Measurements from ENCODE around the gene PDXK. TPM values are rescaled to one million over a fixed set of nuclear protein-coding genes. Genes with fewer than 3 reads are reported as not detected.
A peak's percentile ranks its signal among the peaks of the same experiment; 100 is the strongest.
"Not testable (repeated sequence)": the region's sequence is repeated elsewhere in the genome, so short reads cannot be mapped to it uniquely, and the experiment has no call there.

The PDXK gene
- total RNA-seq, 3 donors from 2014 or later: 51.5 to 79.2 (median 65.6) TPM

DNA sequence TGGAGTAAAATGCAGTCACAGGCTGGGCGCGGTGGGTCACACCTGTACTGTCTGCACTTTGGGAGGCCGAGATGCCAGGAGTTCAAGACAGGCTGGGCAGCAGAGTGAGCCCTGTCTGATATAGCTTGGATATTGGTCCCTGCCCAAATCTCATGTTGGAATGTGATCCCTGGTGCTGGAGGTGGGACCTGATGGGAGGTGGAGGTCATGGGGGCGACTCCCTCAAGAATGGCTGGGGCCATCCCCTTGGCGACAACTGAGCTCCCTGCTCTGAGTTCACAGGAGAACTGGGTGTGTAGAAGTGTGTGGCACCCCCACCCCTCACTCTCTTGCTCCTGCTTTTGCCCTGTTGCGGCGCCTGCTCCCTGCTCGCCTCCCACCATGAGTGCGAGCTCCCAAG, 11.5 kb upstream of the PDXK start:
- H3K9me3 ChIP-seq: no peaks in the 10 kb centered on the region
- H3K27ac ChIP-seq: no peak overlapping the region
- TF ChIP-seq, protein P1, sequence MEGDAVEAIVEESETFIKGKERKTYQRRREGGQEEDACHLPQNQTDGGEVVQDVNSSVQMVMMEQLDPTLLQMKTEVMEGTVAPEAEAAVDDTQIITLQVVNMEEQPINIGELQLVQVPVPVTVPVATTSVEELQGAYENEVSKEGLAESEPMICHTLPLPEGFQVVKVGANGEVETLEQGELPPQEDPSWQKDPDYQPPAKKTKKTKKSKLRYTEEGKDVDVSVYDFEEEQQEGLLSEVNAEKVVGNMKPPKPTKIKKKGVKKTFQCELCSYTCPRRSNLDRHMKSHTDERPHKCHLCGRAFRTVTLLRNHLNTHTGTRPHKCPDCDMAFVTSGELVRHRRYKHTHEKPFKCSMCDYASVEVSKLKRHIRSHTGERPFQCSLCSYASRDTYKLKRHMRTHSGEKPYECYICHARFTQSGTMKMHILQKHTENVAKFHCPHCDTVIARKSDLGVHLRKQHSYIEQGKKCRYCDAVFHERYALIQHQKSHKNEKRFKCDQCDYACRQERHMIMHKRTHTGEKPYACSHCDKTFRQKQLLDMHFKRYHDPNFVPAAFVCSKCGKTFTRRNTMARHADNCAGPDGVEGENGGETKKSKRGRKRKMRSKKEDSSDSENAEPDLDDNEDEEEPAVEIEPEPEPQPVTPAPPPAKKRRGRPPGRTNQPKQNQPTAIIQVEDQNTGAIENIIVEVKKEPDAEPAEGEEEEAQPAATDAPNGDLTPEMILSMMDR (IDR thresholded peaks at IDR 0.05): no peak
- no peak for TF ChIP-seq POLR2A (IDR thresholded peaks at IDR 0.05)
- TF ChIP-seq POLR2AphosphoS5 (IDR thresholded peaks at IDR 0.05): no peak
- intact Hi-C loops (cut with DNase I; ENCODE audit: low total_unique reads): no loop called here
- DNase-seq (ENCODE audit: low spot score in 2 of 2): no peak
- H3K4me1 ChIP-seq: no peaks in the 10 kb centered on the region
- H3K36me3 ChIP-seq: no peaks in the 10 kb centered on the region
- no peaks in the 10 kb centered on the region for H3K27me3 ChIP-seq
- no peak overlapping the region for H3K4me3 ChIP-seq

DNA sequence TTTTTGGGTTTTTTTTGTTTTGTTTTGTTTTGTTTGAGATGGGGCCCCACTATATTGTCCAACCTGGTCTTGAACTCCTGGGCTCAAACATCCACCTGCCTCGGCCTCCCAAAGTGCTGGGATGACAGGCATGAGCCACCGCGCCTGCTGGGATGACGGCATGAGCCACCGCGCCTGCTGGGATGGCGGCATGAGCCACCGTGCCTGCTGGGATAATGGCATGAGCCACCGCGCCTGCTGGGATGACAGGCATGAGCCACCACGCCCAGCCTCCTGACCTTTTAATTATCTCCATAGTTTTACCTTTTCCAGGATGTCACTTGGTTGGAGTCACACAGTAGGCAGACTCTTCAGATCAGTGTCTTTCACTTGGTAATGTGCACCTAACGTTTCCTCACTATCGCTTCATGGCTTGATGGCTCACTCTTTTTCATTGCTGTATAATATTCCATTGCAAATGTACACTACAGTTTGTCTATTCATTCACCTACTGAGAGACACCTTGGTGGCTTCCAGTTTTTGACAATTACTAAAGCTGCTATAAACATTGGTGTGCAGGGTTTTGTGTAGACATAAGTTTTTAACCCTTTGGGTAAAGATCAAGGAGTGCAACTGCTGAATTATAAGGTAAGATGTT, 10.1 kb upstream of the PDXK start:
- no peaks in the 10 kb centered on the region for H3K27me3 ChIP-seq
- intact Hi-C loops (cut with DNase I; ENCODE audit: low total_unique reads): no loop called here
- H3K4me1 ChIP-seq: no peaks in the 10 kb centered on the region
- DNase-seq (ENCODE audit: low spot score in 2 of 2): no peak
- H3K27ac ChIP-seq: no peak overlapping the region
- H3K36me3 ChIP-seq: no peaks in the 10 kb centered on the region
- no peak overlapping the region for H3K4me3 ChIP-seq
- TF ChIP-seq POLR2A (IDR thresholded peaks at IDR 0.05) (no peak), POLR2AphosphoS5 (IDR thresholded peaks at IDR 0.05) (no peak)
- TF ChIP-seq, protein P1 (IDR thresholded peaks at IDR 0.05): no peak
- H3K9me3 ChIP-seq: no peaks in the 10 kb centered on the region

DNA sequence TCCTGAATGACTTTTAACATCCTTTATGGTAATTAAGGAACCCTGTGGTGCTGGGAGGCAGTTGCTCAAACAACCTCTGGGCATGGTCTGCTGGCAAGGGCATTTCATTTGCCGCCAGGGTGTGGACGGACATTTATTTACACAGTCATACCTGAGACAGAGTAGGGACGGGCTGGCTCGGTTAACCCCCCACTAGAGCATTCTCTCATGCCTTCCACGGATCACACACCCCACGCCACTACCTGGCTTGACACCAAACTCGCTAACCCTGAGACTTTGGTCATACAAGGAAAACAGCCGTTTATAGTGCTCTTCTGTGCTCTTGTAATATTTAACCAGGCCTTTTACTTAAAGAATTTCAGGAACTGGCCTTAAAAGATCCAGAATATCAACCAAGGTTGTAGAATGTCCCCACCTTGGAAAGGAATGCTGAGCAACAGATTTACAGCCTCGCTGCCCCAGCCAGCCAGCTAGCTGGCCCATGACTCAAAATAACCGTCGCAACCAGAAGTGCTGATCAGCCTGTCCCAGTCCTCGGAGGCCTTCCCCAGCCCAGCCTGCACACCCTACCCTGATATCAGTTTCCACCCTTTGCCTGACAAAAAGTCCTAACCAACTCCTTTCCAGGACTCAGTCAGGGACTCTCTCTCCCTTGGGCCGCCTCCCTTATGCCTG, 6.5 kb upstream of the PDXK start:
- Histone ChIP-seq H3K27me3 (no peaks in the 10 kb centered on the region), H3K4me1 (no peaks in the 10 kb centered on the region), H3K27ac (peak overlapping the region; percentile 80 to 88), H3K9me3 (no peaks in the 10 kb centered on the region), H3K36me3 (no peaks in the 10 kb centered on the region), H3K4me3 (peak overlapping the region in 1 of 3 donors; percentile 16)
- DNase-seq (ENCODE audit: low spot score in 2 of 2): peak; percentile 76 to 81
- intact Hi-C loops (cut with DNase I; ENCODE audit: low total_unique reads): no loop called here
- TF ChIP-seq, protein P1 (IDR thresholded peaks at IDR 0.05): peak in 1 of 3 donors; percentile 19
- TF ChIP-seq POLR2A (IDR thresholded peaks at IDR 0.05): no peak

DNA sequence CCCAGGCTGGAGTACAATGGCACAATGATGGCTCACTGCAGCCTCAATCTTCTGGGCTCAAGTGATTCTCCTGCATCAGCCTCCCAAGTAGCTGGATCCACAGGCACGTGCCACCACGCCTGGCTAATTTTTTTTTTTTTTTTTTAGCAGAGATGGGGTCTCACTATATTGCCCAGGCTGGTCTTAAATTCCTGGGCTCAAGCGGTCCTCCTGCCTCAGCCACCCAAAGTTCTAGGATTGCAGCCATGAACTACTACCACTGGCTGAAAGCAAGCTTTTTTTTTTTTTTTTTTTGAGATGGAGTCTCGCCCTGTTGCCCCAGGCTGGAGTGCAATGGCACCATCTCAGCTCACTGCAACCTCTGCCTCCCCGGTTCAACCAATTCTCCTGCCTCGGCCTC, 5.8 kb upstream of the PDXK start:
- H3K4me1 ChIP-seq; DNase-seq (ENCODE audit: low spot score in 2 of 2); intact Hi-C loops (cut with DNase I; ENCODE audit: low total_unique reads); H3K36me3 ChIP-seq; H3K4me3 ChIP-seq; H3K27me3 ChIP-seq; H3K9me3 ChIP-seq: not testable (repeated sequence)
- peak overlapping the region in 1 of 2 donors; percentile 88 for H3K27ac ChIP-seq

DNA sequence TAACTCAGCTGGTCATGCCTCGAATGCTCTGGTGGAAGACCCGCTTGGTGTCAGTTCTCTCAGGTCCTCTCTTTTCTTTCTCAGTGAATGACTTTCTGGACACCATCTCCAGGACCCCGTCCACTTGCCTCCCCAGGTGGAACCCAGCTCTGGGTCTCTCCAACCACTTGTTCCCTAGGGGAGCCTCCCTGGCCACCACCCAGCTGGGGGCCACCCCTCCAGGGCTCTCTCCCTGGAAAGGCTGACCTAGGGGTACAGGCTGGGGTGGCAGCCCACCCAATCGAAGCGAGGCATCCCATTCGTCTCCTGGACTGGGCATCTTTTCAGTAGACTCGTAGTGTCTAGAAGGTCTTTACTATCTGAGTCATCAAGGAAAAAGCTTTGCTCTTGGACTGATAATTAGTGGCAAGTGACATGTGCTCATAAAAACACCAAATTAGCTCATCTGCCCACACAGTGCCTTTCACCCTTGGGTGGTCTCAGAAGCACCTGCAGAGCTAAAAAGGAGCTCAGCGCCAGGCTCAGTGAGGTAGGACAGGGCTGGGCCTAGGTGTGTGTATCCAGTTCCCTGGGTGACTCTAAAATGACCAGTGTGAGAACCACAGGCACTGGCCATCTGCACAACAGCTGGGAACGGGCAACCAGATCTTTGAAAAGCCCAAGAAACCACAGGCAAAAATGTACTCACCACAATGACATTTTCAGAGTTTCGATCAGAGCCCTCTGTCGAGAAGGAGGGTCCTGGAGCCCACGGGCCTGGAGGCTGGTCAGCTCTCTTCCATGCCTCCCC, 2.4 kb upstream of the PDXK start:
- H3K27ac ChIP-seq: no peak overlapping the region
- H3K36me3 ChIP-seq: no peaks in the 10 kb centered on the region
- no peak overlapping the region for H3K4me3 ChIP-seq
- intact Hi-C loops (cut with DNase I; ENCODE audit: low total_unique reads): no loop called here
- H3K27me3 ChIP-seq: no peaks in the 10 kb centered on the region
- peaks cover 3 to 13% of the 10 kb centered on the region in 2 donors for H3K4me1 ChIP-seq
- DNase-seq (ENCODE audit: low spot score in 2 of 2): no peak
- TF ChIP-seq POLR2A (IDR thresholded peaks at IDR 0.05) (no peak), POLR2AphosphoS5 (IDR thresholded peaks at IDR 0.05) (no peak)
- TF ChIP-seq, protein P1 (IDR thresholded peaks at IDR 0.05): no peak
- no peaks in the 10 kb centered on the region for H3K9me3 ChIP-seq

All from breast epithelium (tissue), 4 donors.